HG02870 (cell line): ENCODE measurements around the gene COL16A1.

Experiments used
- ATAC-seq: cut with Tn5 transposase; IDR thresholded peaks from one replicate; pipeline ENCODE4 v1.9.1; 2021; ENCODE audit warnings: mild to moderate bottlenecking, moderate library complexity; ENCODE audit not compliant: unreplicated experiment

Gene COL16A1

DNA sequence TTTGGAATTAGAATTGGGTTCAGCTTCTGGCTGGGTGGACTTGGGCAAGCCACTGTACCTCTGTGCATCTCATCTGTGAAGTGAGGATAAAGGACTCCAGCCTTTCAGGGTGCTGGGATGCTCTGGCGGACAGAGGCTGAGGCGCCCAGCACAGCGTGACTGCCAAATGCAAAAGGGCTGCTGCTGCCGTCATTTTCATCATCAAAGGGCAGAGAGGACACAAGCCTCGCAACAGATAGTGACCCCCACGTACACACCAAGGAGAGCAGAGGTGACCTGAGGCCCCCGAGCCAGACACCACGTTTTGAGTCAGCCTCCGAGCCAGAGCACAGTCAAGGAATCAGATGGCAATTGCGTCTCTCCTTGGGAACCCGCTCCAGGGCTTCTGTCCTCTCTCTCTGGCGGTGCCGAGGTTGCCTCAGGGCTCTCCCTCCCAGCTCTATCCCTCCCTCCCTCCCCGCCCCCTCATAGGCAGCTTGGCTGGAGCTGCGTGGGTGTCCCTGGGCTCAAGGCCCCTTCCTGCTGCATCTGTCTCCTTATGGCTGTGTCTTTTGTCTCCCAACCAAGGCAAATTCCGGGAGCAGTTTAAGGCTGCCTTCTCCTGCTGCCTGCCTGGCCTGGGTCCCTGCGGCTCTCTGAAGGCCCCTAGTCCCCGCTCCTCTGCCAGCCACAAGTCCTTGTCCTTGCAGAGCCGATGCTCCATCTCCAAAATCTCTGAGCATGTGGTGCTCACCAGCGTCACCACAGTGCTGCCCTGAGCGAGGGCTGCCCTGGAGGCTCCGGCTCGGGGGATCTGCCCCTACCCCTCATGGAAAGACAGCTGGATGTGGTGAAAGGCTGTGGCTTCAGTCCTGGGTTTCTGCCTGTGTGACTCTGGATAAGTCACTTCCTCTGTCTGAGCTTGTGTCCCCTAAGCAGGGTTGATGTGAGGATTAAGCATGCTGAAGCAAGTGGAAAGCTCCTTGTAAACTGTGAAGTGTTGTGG, 77.3 kb downstream of the COL16A1 start:
- ATAC-seq, result no peak

GRCh38 chr1:31625561-31626222, 78.1 kb downstream of the COL16A1 start:
- no peak for ATAC-seq

DNA sequence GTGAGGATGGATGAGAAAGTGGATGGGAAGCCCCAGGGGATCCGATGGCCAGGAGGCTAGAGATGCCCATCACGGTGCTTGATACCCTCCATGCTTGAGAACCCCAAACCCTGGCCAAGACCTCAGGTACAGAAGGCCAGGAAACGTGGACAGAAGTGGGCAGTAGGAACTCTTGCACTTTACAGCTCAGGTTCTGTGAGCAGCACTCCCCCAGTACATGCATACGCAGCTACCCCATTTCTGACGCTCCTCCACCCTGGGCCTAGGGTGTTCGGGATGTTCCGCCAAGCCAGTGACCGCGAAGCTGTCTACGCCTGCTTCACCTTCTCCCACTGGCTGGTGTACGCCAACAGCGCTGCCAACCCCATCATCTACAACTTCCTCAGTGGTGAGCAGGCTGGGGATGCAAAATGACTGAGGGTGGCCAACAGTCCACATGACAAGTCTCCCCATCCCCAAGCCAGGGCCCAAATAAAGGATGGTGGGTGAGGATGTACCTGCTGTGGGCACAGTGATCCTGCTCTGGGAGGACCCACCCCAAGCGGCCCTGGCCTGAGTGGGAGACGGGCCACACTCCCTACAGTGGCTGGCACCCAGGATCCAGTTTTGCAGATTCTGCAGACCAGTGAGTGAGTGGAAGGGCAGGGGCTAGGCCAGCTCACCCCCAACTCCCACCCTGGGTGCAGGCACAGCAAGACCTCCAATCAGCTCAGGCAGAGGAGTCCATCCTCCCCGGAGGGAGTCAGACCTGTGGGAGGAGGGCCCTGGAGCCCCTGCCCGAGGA, 78.9 kb downstream of the COL16A1 start:
- no peak for ATAC-seq

DNA sequence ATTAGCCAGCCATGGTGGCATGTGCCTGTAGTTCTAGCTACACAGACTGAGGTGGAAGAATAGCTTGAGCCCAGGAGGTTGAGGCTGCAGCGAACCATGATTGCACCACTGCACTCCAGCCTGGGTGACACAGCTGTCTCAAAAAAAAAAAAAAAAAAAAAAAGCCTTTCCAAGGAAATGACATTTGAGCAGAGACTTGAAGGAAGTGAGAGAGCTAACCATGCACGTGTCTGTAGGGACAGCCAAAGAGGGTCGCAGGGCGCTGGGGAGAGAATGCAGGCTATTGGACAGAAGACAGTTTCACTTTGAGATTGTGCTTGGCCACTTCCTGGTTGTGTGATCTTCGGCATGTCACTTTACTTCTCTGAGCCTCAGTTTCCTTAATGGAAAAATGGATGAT, 79.5 kb downstream of the COL16A1 start:
- ATAC-seq, result no peak

DNA sequence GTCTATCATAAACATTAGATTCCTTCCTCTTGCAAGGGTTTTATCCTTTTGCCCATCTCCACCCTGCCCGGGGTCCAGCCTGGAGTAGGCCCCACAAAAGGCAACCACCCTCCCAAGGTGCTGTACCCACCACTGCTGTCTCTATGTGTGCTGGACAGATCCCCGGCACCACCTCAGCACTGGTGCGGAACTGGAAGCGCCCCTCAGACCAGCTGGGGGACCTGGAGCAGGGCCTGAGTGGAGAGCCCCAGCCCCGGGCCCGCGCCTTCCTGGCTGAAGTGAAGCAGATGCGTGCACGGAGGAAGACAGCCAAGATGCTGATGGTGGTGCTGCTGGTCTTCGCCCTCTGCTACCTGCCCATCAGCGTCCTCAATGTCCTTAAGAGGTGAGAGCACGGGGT, 80.5 kb downstream of the COL16A1 start:
- no peak for ATAC-seq

DNA sequence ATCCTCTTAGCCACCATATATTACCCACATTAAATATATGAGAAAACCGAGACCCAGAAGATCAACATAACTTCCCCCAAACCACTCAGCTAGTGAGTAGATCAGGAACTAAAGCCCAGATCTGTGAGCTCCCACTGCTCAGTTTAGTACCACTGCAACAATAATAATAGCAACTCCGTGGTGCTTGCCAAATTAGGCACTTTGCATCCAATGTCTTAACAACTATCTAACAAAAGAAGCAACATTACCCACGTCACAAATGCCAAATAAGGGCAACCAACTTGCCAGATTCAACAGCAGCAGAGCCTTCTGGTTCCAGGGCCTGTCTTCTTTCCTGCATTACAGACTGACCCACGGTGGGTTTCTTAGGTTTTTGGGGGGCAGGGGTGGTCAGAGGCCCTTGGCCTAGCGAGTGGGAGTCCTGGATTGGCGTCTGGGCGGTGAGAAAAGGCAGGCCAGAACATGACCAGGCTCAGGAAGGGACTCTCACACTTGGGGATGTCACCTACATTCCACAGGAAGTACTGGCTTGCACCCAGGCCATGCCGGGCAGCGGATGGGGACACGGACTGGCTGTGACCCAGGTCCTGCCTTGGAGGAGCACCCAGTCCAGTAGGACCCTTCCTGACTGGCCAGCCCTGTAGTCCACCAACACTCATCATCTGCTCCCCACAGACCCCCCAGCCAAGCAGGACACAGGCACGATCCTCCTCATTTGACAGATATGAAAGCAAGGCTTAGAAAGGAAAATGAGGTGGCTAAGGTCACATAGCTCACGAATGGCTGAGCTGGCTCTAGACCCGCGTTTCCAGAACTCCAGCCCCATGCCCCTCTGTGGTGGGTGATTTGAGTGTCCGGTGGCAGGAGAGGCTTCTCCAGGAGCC, 81.7 kb downstream of the COL16A1 start:
- no peak for ATAC-seq

DNA sequence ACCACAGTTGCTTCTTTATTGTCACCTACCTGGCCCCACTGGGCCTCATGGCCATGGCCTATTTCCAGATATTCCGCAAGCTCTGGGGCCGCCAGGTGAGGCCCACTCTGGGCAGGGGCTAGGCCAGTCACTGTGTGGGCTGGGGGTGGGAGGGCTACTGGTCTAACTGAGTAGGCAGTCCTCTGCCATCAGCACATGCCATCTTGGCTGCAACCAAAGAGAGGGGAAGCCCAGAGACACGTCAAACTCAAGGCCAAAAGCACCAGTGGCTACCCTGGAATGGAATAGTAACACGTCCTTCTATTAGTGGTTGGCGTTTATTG, 82.4 kb downstream of the COL16A1 start:
- no peak for ATAC-seq

DNA sequence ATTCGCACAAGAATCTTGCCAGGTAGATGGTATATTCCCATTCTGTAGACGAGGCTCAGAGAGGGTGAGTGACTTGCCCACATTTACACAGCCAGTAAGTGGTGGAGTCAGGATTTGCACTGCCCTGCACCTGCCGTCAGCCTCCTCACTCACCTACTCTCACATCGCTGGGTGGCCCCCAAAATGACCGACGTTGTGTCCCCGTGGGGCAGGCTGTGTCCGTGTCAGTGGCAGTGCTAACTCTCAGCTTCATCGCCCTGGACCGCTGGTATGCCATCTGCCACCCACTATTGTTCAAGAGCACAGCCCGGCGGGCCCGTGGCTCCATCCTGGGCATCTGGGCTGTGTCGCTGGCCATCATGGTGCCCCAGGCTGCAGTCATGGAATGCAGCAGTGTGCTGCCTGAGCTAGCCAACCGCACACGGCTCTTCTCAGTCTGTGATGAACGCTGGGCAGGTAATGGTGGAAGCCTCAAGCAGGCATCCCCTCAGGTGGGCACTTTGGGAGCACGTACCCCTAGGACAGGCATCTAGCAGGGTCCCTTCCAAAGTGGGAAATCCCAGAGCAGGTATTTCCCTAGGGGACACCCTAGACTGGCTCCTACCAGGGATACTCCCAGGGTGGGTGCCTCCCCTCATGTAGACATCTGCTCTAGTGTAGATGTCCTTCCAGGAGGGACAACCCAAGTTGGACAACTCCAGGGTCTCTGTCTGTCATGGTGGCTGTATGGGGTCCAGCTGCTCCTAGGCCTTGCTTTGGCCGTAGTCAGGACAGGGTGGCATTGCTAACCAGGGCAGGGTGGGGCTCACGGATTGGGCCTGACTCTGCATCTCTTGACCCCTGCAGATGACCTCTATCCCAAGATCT, 83.0 kb downstream of the COL16A1 start:
- no peak for ATAC-seq

GRCh38 chr1:31618916-31619846, 84.6 kb downstream of the COL16A1 start:
- ATAC-seq, result no peak

- ATAC-seq, result no peak
These were observed 85.7 kb downstream of the COL16A1 start for GRCh38 chr1:31617916-31618746.

DNA sequence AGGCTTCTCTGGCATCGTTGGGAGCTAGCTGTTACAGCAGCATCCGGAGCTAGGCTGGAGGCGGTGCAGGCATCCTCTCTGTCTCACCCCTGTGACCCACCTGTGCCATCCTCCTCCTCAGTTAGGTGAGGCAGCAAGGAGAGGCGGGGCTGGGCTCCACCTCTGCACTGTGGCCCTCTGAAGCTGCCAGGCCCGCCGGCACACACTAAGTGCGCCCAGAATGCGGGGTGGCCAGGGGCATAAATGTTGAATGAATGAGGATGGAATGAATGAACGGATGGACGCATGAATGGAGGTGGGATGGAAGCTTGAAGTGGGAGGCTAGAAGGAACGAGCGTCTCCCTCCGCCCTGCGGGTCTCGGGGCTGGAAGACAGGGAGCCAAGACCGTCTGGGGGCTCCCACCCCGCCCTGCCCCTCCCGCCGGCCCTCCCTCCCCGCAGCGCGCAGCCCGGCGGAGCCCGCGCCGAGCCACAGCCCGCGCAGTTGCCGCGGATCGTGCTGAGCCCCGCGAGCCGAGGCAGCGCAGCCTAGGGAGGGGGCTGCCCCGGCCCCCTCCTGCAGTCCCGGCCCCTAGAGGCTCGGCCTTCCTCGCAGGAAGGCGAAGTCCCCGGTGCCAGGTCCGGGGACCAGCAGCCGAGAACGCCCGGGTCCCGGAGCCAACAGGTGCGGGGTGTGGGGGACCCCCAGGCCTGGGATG, 86.5 kb downstream of the COL16A1 start, which contains the start of gene HCRTR1:
HCRTR1 (plus strand) TSS at position 472 of the 698 bp plus-strand sequence. CDS start 1,504 bp downstream, outside the sequence.
- no peak for ATAC-seq

- ATAC-seq, result no peak
These were observed 87.9 kb downstream of the COL16A1 start for GRCh38 chr1:31615939-31616338.

DNA sequence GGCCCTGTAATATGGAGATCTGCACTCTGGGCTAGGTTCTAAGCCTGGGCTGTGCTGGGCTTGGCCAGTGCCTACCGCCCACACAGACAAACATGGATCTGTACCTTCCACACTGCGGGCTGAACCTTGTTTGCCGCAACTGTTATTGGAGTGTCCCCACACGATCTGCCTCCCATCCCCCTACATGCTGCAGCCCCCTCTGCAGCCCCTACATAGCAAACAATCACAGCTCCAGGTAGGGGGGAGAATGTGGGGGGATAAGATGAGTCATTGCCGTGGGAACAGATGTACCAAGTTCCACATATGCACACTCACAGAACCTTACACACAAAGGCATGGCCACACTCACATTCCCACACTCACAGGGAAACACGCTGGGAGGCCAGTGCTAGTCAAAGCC, 88.4 kb downstream of the COL16A1 start:
- no peak for ATAC-seq

DNA sequence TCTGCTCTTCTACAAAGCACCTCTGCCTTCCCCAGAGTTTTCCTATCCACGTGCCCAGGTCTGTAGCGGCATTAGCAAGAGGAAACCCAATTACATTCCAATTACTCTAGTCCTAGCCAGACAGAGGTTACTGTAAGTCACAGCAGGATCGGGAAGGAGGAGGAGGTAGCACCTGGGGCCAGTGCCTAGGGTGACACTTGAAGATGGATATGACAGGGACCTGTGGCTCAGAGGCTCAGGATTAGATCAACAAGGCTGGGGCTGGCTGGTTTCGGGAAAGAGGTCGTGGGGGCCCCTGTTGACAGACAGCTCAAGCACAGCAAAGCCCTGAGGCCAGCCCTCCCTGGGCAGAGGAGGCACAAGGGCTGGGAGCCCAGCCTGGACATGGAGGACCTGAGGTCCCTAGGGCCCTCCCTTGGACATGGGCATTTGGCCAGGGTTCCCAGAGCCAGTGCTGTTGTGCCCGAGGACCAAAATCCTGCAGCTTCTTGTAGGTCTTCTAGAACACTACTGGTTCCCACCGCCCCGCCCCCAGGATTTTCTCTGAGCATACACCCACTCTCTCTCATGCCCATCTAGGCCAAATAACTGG, 89.3 kb downstream of the COL16A1 start:
- no peak for ATAC-seq

DNA sequence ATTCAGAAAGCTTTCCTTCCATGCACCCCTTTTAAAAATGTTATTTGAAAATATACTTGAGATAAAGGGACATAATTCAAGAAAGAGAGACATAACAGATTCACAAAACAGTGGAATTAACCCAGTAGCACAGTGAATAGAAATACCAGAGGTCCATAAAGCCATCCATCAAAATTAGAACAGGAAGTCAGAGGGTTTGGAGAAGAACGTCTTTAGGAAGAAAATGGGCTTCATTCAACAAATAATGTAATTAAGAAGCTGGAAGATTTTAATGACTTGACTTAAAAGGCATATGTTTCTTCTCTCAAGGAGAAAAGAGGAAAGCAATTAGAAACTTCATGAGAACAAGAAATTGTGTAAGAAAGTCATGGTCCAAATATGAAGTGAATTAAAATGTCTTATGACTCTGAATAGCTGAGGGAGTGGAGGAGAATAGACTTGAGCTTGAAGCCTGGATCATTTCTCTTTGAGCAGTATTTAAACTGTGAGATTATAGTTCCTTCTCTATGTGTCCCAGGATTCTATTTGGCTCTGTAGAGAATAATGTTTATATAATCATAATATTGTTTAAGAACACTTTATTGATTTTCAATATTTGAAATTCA, 94.2 kb downstream of the COL16A1 start:
- ATAC-seq, result no peak

DNA sequence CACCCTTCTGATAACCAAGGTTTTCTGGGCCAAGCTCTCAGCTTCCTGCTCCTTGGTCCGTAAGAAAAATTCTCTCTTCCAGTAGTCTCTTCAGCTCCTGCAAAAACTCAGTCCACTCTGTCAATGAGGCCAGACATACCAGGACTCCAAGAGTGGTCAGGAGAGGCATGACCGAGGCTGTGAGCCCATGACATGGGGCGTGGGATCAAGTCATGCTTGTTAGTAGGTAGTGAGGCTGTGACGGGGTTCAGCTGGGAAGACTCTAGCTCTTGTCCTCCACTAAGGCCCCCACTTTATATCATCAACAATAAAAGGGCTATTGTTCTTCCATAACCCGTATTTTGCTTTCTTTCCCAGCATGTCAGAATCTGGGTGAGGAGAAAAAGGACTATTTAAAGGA, 96.5 kb downstream of the COL16A1 start:
- ATAC-seq, result no peak
